ENCODE data around the gene POU3F3. TPM values are rescaled to one million over a fixed set of nuclear protein-coding genes. Genes with fewer than 3 reads are reported as not detected.

Gene POU3F3
- total RNA-seq, 2 donors from 2014 or later = 1.4 to 2.0 TPM

DNA sequence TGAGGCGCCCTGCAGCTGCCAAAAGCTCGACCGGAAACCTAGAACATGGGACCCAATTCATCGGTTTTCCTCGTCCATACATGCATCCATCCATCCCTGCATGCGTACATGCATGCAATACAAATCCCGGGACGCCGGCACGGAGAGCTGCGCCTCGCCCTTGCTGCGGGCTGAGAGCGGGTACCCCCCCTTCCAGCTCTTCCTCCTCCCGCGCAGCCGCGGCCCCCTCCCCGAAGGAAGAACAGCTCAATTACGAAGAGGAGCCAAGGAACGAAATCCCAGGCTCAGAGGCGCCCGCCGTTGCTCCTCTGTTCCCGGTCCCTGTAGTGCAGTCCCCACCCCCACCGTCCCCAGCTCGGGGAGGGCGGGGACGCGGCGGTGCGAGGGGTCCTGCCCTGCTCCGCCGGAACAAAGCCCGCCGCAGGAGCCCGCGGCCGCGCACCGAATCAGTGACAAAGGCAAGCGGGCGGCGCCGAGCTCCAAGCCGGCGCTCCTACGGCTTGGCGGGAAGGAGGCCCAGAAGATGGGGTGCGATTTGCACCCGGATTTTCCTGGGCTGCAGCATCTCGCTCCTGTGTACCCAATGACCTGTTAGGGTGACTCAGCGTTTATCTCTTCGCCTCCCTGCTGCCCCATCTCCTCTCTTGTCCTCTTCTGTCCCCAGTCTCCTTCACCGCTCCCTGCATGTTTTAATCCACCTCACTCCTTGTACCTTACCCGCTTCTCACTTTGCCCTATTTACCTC lies 8.9 kb upstream of the POU3F3 start:
- ATAC-seq (ENCODE audit: insufficient number of reproducible peaks, low FRiP score, low read depth) (no peak), DNase-seq (ENCODE audit: low spot score) (no peak)
- TF ChIP-seq, protein P1, sequence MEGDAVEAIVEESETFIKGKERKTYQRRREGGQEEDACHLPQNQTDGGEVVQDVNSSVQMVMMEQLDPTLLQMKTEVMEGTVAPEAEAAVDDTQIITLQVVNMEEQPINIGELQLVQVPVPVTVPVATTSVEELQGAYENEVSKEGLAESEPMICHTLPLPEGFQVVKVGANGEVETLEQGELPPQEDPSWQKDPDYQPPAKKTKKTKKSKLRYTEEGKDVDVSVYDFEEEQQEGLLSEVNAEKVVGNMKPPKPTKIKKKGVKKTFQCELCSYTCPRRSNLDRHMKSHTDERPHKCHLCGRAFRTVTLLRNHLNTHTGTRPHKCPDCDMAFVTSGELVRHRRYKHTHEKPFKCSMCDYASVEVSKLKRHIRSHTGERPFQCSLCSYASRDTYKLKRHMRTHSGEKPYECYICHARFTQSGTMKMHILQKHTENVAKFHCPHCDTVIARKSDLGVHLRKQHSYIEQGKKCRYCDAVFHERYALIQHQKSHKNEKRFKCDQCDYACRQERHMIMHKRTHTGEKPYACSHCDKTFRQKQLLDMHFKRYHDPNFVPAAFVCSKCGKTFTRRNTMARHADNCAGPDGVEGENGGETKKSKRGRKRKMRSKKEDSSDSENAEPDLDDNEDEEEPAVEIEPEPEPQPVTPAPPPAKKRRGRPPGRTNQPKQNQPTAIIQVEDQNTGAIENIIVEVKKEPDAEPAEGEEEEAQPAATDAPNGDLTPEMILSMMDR (IDR thresholded peaks at IDR 0.05) = no peak
- peaks cover 6 to 35% of the 10 kb centered on the region in 2 donors for H3K4me1 ChIP-seq (ENCODE audit: control insufficient read depth in 1 of 2, low read depth in 2 of 2)
- H3K4me3 ChIP-seq = peak overlapping the region; percentile 52
- H3K27me3 ChIP-seq (replicated peaks; ENCODE audit: insufficient read depth) = no peaks in the 10 kb centered on the region
- H3K9me3 ChIP-seq = no peaks in the 10 kb centered on the region
- peak overlapping the region in 1 of 2 donors; percentile 44 for H3K27ac ChIP-seq
- H3K36me3 ChIP-seq = no peaks in the 10 kb centered on the region

DNA sequence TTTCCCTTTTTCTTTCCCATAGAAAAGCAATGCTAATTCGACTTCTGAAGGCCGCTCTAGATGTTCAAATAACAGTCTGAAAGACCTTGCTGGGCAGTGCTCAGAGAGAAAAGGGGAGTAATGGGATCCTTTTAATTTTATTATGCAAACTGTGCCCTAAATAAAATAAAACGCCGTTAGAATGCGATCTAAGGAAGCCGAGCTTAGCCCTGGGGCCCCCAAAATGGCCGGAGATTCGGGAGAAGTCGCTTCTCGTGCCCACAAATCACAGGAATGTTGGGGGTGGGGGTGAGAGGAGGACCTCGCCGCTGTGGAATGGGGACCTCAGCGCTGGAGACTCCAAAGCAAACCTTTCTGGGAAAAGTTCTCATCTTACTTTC lies 8.4 kb upstream of the POU3F3 start:
- H3K27ac ChIP-seq = peak overlapping the region in 1 of 2 donors; percentile 42
- DNase-seq (ENCODE audit: low spot score) (no peak), ATAC-seq (ENCODE audit: insufficient number of reproducible peaks, low FRiP score, low read depth) (no peak)
- H3K4me3 ChIP-seq = no peak overlapping the region
- no peaks in the 10 kb centered on the region for H3K9me3 ChIP-seq
- H3K4me1 ChIP-seq (ENCODE audit: control insufficient read depth in 1 of 2, low read depth in 2 of 2) = peaks cover 6 to 38% of the 10 kb centered on the region in 2 donors
- H3K36me3 ChIP-seq = no peaks in the 10 kb centered on the region
- H3K27me3 ChIP-seq (replicated peaks; ENCODE audit: insufficient read depth) = no peaks in the 10 kb centered on the region
- TF ChIP-seq, protein P1 (IDR thresholded peaks at IDR 0.05) = no peak

DNA sequence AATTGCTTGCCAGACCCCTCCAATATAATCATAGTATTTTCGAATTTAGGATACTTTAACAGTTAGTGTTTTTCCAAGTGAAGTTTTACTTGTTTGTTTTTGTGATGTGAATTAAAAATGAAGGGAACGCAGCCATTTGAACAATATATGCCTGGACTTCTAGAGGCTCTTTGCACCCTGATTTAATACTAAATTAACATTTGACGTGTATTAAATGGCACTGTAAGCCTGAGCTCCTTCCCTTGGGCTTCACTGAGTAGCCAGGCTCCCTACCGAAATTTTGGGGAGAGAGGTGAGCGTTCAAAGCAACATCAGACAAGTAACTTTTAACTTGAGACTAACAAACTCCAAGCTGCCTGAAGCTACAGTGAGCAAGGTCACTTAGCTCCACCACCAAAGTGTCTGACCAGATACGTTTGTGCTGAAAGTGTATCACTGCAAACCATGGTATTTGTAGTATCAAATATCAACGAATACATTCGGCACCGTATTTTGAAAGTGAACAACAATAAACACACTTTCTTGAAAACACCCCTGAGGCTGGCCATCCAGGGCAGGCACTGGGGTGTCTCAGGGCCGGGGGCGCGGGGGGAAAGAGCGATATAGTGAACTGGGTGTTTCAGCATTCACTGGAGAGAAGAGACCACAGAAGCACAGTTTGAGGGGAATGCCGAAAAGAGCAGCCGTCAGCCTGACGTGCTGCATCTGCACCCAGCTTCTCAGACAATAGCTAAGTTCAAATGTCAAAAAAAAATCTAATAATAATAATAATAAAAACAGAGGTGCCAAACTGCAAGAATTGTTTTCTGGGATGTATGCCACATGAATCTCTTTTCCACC lies 7.7 kb upstream of the POU3F3 start:
- TF ChIP-seq, protein P1 (IDR thresholded peaks at IDR 0.05) = no peak
- peak overlapping the region in 1 of 2 donors; percentile 42 for H3K27ac ChIP-seq
- peaks cover 6 to 44% of the 10 kb centered on the region in 2 donors for H3K4me1 ChIP-seq (ENCODE audit: control insufficient read depth in 1 of 2, low read depth in 2 of 2)
- H3K36me3 ChIP-seq = no peaks in the 10 kb centered on the region
- ATAC-seq (ENCODE audit: insufficient number of reproducible peaks, low FRiP score, low read depth) (no peak), DNase-seq (ENCODE audit: low spot score) (no peak)
- H3K27me3 ChIP-seq (replicated peaks; ENCODE audit: insufficient read depth) = no peaks in the 10 kb centered on the region
- no peak overlapping the region for H3K4me3 ChIP-seq
- H3K9me3 ChIP-seq = no peaks in the 10 kb centered on the region

DNA sequence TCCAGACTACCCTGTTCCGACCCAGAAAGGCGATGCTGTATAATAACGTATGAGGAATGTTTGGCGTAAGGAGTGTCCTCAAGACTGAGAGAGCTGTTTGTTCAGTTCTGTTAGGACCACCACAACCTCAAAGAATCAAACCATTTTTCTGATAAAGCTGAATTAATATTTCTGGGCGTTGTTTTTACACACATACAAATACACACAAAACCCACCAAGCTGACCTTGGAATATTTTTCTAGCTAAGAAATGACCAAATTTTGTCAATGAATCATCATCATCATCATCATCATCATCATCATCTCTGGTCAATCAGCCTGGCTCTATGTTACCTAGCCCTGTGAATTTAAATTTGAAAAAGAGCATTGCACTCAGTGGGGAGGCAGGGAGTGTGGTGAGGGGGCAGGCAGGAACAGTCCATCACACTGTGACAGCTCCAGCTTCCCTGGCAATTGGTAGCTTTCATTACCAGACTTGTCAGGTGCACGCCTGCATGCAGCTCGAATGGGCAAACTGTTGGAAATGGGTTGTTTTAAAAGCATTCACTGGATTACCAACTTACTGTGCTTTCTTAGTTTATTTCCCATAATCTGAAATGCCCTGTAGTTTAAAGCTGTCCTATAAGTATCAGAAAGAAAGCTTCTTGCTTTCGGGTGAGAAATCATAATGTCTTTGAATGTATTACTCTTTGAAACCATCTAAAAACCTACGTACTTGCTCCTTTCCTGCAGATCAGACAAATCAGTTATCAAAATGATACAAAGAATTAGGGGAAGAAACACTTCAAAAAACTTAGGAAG lies 6.9 kb upstream of the POU3F3 start:
- no peaks in the 10 kb centered on the region for H3K9me3 ChIP-seq
- TF ChIP-seq, protein P1 (IDR thresholded peaks at IDR 0.05) = no peak
- peaks cover 6 to 45% of the 10 kb centered on the region in 2 donors for H3K4me1 ChIP-seq (ENCODE audit: control insufficient read depth in 1 of 2, low read depth in 2 of 2)
- no peak overlapping the region for H3K27ac ChIP-seq
- DNase-seq (ENCODE audit: low spot score) (no peak), ATAC-seq (ENCODE audit: insufficient number of reproducible peaks, low FRiP score, low read depth) (no peak)
- no peak overlapping the region for H3K4me3 ChIP-seq
- H3K36me3 ChIP-seq = no peaks in the 10 kb centered on the region
- no peaks in the 10 kb centered on the region for H3K27me3 ChIP-seq (replicated peaks; ENCODE audit: insufficient read depth)
